PFSK-1 (cell line): ENCODE measurements around the gene ZSWIM6.

ENCODE experiments used
- FOXP2 ChIP-seq: optimal IDR thresholded peaks from 2 replicates; pipeline ENCODE3; 2011; ENCODE audit warnings: borderline replicate concordance, control low read depth, inconsistent platforms; ENCODE audit not compliant: insufficient read depth; ENCODE audit errors: extremely low read length, extremely low read depth
- POLR2AphosphoS5 ChIP-seq: IDR thresholded peaks from 2 replicates; pipeline ENCODE4 v1.6.1; 2012; ENCODE audit warnings: low read depth, mild to moderate bottlenecking, control low read depth, low read length, moderate library complexity
- SIN3A ChIP-seq: IDR thresholded peaks from 2 replicates; pipeline ENCODE4 v1.6.1; 2012; ENCODE audit warnings: mild to moderate bottlenecking, low read length, moderate library complexity, borderline replicate concordance; ENCODE audit not compliant: insufficient read depth
- TAF1 ChIP-seq: IDR thresholded peaks from 2 replicates; pipeline ENCODE4 v1.6.1; 2012; ENCODE audit warnings: low read length, control low read depth, borderline replicate concordance; ENCODE audit not compliant: insufficient read depth
- TF ChIP-seq, protein P1 (sequence below), 2 experiments: IDR thresholded peaks; 2 replicates each; pipeline versions ENCODE4 v1.6.1 to v1.8.0; 2011 to 2012; ENCODE audit warnings: low read depth in 2 of 2, low read length in 2 of 2, control low read depth in 1 of 2, inconsistent platforms in 1 of 2, mild to moderate bottlenecking in 1 of 2, moderate library complexity in 1 of 2; ENCODE audit not compliant: insufficient read depth in 1 of 2

DNA sequence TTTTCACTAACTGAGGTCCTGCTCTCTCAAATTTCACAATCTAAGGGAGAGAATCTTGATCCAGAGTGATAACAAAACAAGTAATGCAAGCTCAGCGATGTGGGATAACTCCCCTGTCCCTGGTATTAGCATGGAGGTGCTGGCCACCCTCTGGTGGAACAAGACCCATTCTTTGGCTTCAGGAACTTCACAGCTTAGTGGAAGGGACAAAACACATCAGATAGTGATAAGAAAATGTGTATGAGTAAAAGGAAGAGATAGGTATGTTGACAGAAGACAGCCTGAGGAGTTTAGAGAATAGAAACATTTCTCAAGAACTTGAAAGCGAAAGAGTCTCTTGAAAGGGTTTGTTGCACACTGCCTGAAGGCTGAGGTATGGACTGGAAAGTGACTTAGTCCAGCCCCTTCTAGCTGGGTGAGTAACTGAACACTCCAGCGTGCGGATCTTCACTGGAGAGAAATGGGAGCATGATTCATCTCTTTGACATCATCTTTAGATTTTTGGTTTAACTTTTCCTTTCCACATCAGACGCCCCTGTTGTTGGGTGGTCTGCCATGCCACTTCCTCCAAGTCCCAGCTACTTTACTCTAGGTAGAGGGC lies 25.4 kb upstream of the ZSWIM6 start:
- TF ChIP-seq, protein P1, sequence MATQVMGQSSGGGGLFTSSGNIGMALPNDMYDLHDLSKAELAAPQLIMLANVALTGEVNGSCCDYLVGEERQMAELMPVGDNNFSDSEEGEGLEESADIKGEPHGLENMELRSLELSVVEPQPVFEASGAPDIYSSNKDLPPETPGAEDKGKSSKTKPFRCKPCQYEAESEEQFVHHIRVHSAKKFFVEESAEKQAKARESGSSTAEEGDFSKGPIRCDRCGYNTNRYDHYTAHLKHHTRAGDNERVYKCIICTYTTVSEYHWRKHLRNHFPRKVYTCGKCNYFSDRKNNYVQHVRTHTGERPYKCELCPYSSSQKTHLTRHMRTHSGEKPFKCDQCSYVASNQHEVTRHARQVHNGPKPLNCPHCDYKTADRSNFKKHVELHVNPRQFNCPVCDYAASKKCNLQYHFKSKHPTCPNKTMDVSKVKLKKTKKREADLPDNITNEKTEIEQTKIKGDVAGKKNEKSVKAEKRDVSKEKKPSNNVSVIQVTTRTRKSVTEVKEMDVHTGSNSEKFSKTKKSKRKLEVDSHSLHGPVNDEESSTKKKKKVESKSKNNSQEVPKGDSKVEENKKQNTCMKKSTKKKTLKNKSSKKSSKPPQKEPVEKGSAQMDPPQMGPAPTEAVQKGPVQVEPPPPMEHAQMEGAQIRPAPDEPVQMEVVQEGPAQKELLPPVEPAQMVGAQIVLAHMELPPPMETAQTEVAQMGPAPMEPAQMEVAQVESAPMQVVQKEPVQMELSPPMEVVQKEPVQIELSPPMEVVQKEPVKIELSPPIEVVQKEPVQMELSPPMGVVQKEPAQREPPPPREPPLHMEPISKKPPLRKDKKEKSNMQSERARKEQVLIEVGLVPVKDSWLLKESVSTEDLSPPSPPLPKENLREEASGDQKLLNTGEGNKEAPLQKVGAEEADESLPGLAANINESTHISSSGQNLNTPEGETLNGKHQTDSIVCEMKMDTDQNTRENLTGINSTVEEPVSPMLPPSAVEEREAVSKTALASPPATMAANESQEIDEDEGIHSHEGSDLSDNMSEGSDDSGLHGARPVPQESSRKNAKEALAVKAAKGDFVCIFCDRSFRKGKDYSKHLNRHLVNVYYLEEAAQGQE (IDR thresholded peaks at IDR 0.05; ENCODE audit: insufficient read depth in 1 of 2, low read depth in 2 of 2, low read length in 2 of 2) = no peak
- TF ChIP-seq SIN3A = no peak
- no peak for TF ChIP-seq POLR2AphosphoS5
- TF ChIP-seq TAF1 = no peak
- TF ChIP-seq FOXP2 = no peak
